ENCODE measurements around the gene GABRG2.
"Not testable (repeated sequence)": the region's sequence is repeated elsewhere in the genome, so short reads cannot be mapped to it uniquely, and the experiment has no call there.

DNA sequence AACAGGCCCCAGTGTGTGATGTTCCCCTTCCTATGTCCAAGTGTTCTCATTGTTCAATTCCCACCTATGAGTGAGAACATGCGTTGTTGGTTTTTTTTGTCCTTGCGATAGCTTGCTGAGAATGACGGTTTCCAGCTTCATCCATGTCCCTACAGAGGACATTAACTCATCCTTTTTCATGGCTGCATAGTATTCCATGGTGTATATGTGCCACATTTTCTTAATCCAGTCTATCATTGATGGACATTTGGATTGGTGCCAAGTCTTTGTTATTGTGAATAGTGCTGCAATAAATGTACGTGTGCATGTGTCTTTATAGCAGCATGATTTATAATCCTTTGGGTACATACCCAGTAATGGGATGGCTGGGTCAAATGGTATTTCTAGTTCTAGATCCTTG, 12.5 kb upstream of the GABRG2 start:
- TF ChIP-seq, protein P1, sequence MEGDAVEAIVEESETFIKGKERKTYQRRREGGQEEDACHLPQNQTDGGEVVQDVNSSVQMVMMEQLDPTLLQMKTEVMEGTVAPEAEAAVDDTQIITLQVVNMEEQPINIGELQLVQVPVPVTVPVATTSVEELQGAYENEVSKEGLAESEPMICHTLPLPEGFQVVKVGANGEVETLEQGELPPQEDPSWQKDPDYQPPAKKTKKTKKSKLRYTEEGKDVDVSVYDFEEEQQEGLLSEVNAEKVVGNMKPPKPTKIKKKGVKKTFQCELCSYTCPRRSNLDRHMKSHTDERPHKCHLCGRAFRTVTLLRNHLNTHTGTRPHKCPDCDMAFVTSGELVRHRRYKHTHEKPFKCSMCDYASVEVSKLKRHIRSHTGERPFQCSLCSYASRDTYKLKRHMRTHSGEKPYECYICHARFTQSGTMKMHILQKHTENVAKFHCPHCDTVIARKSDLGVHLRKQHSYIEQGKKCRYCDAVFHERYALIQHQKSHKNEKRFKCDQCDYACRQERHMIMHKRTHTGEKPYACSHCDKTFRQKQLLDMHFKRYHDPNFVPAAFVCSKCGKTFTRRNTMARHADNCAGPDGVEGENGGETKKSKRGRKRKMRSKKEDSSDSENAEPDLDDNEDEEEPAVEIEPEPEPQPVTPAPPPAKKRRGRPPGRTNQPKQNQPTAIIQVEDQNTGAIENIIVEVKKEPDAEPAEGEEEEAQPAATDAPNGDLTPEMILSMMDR (IDR thresholded peaks at IDR 0.05): not testable (repeated sequence)
- not testable (repeated sequence) for TF ChIP-seq POLR2A, POLR2AphosphoS5 (IDR thresholded peaks at IDR 0.05)

All from breast epithelium (tissue), 3 donors.